ENCODE data around the gene BRME1.
"Not testable (repeated sequence)": the region's sequence is repeated elsewhere in the genome, so short reads cannot be mapped to it uniquely, and the experiment has no call there.

Gene BRME1

GRCh38 chr19:13870873-13871272 is 35.0 kb downstream of the BRME1 start:
- DNase-seq (ENCODE audit: extremely low spot score, insufficient read length, low read depth) (no peak), FAIRE-seq (no peak)

DNA sequence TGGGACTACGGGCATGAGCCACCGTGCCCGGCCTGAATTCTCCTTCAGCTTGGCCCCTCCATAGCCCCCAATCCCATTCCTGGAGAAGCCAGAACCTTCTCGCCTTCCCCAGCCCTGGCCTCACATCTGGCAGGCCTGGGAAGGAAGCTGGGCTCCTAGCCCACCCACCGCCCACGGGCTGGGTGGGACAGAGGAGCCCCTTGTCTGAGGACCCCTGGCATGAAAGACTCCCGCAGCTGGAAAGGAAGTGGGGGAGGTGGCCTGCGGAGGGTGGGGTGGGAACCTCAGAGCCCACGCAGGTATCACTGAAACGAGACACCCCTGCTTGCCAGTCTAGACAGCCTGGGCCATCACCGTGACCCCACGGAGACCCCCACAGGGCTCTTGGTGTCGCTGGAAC is 36.6 kb downstream of the BRME1 start:
- FAIRE-seq (no peak), DNase-seq (ENCODE audit: extremely low spot score, insufficient read length, low read depth) (no peak)

- FAIRE-seq: no peak
- DNase-seq (ENCODE audit: extremely low spot score, insufficient read length, low read depth): no peak
Measured at GRCh38 chr19:13868663-13869062, 37.3 kb downstream of the BRME1 start.

DNA sequence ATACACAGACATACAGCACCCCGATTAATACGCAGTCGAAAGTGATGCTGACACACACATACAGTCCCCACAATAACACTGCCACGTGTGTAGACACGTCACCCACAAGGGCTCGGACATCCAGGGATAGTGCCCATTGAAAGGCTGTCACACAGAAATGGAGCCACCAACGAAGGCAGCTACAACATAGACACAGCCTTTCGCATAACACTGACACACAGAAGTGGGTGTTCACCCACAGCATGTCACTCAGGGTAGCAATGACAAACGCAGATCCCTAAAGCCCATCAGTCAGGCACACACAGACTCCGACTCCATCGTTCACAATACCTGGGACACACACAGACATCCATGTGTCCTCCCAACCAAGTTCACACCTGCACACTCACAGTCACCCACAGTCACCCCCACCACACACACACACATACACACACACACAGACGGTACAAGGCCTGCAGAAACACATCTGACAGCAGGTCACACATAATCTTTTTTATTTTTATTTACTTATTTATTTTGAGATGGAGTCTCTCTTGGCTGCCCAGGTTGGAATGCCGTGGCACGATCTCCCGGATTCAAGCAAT is 39.4 kb downstream of the BRME1 start:
- DNase-seq (ENCODE audit: extremely low spot score, insufficient read length, low read depth) (no peak), FAIRE-seq (no peak)

DNA sequence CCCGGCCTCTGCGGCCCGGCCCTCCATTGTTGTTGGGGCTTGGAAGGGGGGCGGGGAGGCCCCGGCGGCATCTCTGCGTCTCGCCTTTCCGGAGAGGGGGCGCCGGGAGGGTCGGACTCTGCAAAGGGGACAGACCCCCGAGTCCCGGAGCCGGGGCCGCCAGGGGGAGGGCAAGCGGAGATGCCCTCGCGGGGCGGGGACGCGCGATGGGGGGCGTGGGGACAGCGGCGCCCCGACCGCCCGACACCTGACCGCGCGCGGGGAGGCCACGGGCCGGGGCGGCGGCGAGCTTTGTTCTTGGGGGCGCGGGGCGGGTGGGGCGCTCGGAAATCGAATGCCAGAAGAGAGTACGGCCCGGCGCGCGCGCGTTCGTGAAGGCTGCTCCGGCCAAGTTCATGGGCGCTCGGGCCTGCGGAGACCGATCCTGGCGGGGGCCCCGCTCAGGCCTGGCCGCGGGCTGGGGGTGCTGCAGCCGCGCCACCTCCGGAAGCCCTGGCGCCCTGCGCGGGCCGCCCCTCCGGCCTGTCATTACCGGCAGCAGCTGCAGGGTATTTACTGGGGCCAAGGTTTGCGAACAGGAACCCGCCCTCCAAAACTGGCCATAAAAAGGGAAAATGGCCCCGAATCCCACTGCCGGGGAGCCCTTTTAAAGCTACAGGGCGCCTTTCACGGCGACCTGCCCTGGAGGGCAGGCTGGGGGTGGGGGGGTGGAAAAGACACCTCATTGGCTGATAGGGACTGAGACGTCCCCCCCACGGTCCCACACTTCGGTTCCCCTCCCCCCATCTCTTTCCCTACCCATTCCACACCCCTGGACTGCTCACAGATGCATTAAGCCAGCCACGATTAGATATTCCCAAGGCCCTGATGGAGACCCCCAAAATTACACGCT is 40.1 kb downstream of the BRME1 start:
- FAIRE-seq: peak; percentile 12
- no peak for DNase-seq (ENCODE audit: extremely low spot score, insufficient read length, low read depth)

DNA sequence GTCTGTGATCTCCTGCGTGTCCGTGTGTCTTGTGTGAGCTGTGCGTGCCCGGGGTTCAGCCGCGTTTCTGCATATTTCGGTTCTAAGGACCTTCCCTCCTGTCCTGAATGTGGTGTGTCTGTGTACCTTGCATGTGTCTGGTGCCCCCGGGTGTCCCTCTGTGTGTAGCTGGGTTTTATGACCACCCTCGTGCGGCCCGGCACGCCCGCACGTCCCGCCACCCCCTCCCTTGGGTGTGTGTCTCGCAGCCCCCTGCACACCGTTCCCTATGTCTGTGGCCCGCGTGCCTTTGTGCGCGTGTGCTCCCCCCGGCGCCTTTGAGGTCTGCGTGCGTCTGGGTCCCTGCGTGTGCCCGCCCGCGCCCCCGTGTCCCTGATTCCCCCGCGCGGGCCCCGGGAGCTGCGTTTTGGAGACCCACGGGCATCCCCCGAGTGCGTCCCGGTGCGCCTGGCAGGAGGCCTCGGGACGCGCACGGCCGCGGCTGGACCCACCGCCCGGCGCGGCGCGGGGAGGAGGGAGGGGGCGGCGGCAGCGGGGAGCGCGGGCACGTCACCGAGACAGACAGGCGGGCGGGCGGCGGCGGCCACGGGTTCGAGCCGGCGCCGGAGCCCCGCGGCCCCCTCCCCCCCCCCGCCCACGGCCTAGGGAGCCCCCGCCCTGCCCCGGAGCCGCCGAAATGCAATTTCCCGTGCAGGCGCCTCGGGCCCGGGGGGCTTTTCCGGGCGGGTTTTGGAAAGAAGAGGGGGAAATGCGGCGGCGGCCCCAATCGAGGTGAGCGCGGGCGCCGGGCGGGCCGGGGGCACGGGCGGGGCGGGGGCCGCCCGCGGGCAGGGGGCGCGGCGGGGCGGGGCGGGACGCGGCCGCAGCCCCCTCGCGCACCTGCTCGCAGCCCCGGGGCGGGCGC is 41.0 kb downstream of the BRME1 start:
- no peak for FAIRE-seq
- no peak for DNase-seq (ENCODE audit: extremely low spot score, insufficient read length, low read depth)

DNA sequence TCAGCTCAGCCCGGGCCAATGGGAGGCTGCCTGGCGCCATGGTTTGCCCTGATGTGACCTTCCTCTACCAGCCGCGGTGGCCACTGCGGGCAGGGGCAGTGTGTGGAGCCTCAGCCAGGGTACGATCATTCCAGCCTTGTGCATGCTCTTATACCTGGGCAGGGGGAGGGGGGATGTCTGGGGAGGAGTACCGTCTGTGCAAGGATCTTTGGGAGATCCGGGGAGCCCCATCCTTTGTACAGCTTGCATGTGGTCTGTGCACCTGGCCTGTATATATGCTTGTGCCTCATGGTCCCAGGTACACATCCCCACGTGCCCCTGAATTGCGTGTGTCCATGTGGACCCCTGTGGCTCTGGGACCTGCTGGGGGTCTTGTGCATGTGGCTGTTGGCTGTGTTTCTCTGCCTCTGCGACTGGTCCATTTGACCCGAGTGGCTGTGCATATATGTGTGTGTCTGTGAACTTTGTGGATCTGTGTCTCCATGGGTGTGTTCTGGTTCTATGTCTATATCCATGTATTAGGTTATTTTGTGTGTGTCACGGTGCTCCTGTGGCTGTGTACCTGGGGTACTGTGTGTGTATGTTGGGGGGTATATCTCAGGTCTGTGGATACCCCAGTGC is 41.8 kb downstream of the BRME1 start:
- DNase-seq (ENCODE audit: extremely low spot score, insufficient read length, low read depth): no peak
- FAIRE-seq: no peak

DNA sequence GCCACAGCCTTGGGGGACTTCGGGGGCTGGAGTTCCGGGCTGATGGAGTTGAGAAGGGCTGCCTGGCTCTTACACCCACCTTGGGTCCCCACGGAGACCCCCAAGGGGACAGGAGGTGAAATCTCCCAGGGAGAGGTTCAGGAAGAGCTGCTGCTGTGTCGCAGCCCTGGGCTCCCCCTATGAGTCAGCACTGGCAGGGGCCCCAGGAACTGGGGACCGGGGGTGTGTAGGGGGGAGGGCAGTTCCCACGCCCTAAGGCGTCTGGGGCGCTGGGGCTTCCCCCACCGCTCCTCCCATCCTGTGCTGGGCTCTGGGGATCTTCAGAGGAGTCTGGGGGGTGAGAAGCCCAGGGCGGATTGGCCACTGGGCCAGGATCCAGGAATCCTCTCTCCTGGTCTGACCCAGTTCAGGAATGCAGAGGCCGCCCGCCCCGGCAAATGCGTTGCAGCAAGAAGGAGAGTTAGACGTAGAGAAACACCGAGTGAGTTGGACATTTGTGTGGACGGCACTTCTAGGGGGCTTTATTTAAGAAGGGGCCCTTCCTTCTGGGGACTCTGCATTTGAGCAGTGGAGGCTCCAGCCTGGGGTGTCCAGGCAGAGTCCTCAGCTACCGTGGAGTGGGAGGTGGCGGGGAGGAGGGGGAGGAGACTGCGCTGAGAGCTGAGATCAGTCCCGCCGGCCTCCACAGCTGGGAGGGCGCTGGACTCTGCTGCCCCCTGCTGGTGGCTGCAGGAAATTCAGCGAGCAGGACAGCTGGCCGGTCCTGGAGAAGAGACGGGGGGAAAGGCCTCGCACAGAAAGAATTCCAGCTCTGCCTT is 44.0 kb downstream of the BRME1 start:
- peak; percentile 91 for DNase-seq (ENCODE audit: extremely low spot score, insufficient read length, low read depth)
- peak; percentile 96 for FAIRE-seq

DNA sequence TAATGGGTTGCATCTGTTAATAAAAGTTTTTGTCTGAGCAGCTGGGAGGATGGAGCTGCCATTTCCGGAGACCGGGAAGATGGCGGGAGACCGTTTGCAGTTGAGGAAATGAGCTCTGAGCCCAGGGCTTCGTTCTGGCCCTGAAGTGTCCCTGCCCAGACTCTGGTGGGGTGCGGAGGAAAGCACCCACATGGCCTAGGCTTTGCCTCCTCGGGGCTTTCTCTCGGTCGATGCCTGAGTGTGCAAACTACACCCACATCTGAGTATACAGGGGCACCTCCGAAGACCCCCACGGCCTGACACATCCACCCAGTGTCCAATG is 44.6 kb downstream of the BRME1 start:
- FAIRE-seq (no peak), DNase-seq (ENCODE audit: extremely low spot score, insufficient read length, low read depth) (no peak)

GRCh38 chr19:13860679-13861391 is 45.1 kb downstream of the BRME1 start:
- DNase-seq (ENCODE audit: extremely low spot score, insufficient read length, low read depth) (no peak), FAIRE-seq (no peak)

DNA sequence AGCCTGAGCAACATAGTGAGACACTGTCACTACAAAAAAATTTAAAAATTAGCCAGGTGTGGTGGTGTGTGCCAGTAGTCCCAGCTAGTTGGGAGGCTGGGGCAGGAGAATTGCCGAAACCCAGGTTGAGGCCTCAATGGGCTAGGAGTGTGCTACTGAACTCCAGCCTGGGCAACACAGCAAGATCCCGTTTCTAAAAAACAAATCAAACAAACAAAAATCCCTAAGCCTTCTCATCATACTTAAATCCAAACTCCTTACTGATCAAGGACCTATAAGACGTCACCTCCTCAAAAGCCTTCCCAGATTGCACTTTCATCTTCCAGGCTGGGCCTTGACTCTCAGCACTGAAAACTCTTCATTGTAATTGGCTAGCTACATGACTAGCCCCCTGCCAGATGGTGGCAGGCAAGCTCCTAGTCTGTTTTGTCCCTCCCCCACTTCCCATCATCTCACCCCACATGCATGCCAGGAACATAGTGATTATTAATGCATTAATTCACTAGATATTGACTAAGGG is 46.5 kb downstream of the BRME1 start:
- no peak for FAIRE-seq
- no peak for DNase-seq (ENCODE audit: extremely low spot score, insufficient read length, low read depth)

GRCh38 chr19:13856497-13856896 is 49.4 kb downstream of the BRME1 start:
- no peak for DNase-seq (ENCODE audit: extremely low spot score, insufficient read length, low read depth)
- FAIRE-seq: no peak

GRCh38 chr19:13852171-13852707 is 53.7 kb downstream of the BRME1 start:
- not testable (repeated sequence) for FAIRE-seq; DNase-seq (ENCODE audit: extremely low spot score, insufficient read length, low read depth)

- DNase-seq (ENCODE audit: extremely low spot score, insufficient read length, low read depth); FAIRE-seq: not testable (repeated sequence)
Measured at GRCh38 chr19:13851734-13852114, 54.2 kb downstream of the BRME1 start.

GRCh38 chr19:13850910-13851733 is 54.8 kb downstream of the BRME1 start:
- FAIRE-seq (no peak), DNase-seq (ENCODE audit: extremely low spot score, insufficient read length, low read depth) (no peak)

GRCh38 chr19:13849991-13850909 is 55.7 kb downstream of the BRME1 start:
- FAIRE-seq: no peak
- DNase-seq (ENCODE audit: extremely low spot score, insufficient read length, low read depth): no peak
